ENCODE measurements around the gene ANKS1A.
"Not testable (repeated sequence)": the region's sequence is repeated elsewhere in the genome, so short reads cannot be mapped to it uniquely, and the experiment has no call there.

ANKS1A gene

DNA sequence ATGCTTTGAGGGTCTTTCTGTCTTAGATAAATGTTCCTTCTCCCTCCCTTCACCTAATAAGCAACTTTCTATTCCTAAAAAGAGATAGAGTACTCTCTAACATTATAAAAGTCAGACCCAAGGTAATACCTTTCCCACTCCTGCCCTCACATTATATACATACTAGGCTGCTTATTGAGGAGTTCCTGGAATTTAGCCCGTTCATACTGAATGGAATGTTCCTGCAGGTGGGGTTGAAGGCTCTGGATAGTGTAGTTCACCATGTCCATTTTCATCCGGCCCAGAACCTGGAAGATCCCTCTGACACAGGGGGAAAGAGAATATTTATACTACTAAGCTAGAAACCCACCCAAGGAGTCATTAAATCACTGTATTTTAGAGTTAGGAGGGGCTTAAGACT lies 231.7 kb downstream of the ANKS1A start:
- no peak for DNase-seq (ENCODE audit: low spot score)

DNA sequence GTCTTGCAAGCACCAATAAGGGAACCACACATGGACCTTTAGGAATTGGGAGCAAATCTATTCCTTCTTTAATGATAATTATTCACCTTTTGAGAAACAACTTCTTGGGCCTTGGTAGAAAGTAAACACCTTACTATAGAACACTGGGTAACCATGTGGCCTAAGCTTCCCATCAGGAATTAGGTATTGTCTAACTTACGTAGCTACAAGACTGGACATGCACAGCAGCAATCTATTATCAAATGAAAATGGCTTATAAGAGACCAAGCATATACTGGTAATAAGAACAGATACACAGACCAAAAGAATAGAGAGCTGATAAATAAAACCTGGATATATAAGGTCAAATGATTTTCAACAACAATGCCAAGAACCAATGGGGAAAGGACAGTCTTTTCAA lies 235.3 kb downstream of the ANKS1A start:
- DNase-seq (ENCODE audit: low spot score): no peak

DNA sequence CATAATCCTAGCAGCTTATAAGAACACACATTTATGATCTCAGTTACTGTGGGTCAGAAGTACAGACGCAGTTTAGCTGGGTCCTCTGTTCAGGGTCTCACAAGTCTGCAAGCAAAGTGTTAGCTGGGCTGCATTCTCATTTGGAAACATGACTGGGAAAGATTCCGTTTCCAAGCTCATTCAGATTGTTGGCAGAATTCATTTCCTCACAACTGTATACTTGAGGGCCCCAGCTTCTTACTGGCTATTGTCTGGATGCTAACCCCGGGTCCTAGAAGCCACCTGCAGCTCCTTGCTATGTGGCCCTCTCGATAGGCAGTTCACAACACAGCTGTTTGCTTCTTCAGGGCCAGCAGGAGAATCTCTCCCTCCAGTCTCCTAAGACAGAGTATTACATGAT lies 239.0 kb downstream of the ANKS1A start:
- no peak for DNase-seq (ENCODE audit: low spot score)

DNA sequence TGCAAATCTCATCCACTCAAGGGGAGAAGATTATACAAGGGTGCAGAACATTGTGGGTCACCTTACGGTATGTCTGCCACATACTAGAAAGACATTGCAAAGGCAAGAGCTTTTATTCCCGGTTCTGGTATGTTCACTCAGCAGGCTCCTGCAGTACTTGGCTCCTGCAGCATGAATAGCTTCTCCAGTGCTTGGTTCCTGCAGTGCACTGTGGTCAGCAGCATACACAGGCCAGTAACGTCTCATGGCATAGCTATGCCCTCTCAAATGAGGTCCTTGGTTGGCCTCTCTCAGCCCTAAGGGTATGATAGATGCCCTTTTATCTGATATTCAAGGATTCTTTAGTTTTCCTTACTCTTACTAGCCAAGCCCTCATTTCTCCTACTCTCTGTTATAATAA lies 239.4 kb downstream of the ANKS1A start:
- peak; percentile 59 for DNase-seq (ENCODE audit: low spot score)

DNA sequence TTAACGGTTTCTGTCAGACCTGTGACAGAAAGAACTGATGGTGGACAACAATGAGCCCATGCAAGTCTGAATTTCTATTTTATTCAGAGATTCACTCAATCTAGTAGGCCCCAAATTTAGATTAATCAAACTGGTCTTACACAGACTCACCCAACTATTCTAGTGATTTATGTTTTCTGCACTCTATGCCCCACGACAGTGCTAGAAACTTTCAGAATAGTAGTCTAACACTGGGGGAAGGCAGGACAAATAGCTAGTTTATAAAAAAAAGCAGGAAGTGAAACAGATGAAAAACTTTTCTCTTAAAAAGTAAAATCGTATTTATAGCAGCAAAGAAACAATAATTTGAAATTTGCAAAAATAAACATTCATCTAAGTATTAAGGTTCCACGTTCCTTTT lies 247.1 kb downstream of the ANKS1A start:
- DNase-seq (ENCODE audit: low spot score): no peak

DNA sequence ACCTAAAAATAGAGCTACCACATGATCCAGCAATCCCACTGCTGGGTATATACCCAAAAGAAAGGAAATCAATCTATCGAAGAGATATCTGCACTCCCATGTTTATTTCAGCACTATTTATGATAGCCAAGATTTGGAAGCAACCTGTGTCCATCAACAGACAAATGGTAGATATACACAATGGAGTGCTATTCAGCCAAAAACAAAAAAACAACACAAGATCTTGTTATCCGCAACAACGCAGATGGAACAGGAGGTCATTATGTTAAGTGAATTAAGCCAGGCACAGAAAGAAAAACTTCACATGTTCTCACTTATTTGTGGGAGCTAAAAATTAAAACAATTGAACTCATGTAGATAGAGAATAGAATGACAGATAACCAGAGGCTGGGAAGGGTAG lies 249.1 kb downstream of the ANKS1A start:
- DNase-seq (ENCODE audit: low spot score): not testable (repeated sequence)

DNA sequence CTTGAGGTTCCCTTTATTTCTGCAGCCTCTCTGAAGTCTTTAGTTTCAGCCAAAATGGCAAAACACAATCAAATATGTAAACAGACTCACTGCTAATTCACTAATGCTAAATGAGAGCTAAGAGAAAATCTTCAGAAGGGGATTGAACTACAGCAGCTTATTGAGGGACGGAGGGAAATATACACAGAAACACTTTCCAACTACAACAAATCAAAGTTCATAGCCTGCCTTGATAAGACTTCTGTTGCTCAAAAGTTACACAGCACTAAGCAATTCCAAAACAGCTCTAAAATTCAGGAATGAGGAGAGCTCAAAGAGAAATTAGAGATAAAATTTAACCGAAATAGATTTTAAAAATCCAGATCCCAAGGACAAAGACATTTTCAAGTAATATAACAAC lies 250.4 kb downstream of the ANKS1A start:
- DNase-seq (ENCODE audit: low spot score): no peak

DNA sequence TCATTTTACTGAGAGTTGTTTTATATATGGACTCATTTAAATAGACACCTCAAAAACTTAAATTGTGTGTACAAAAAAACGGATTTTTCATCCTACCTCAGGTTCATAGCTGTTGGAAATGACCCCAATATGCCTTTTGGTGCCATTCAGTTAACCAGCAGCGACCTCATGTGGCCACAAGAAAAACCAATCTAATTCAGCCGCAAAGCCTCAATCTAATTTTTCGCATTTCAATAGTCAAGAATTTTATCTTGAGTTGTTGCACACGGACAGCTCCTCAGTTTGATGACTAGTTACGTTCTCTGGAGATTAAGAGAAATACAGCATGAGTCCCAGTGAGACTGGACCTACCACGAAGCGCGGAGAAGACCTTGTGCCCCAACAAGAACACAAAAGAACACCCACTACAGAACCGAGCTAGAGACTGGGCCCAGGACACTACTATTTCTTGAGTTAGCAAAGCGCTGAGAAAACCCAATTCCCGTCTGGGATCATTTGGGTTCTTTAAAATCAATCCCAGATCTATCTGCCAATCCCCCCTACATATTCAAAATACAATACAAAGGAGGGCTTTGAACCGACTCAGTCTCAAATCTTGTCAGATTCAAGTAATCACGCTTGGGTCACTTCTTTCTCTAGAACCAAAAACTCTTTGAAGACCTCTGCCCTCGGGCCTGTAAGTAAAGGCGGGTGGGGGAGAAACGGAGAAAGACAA lies 251.0 kb downstream of the ANKS1A start:
- peak; percentile 52 for DNase-seq (ENCODE audit: low spot score)

DNA sequence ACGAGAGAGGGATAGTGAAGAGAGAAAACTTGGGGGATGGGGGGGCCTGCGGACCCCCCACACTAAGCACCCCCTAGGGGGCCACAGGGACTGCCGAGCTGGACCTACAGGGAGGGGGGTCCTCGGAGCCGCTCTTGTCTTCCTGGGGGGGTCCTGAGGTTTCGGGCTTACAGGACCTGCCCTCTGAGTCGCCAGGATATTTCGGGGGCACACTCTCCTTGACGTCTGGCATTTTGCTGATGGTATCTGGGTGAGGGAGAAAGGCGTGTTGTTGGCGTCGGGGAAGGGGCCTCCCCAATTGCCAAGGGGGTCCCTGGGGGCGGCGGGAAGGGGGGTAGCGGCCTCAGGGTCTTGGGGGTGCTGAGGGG lies 251.6 kb downstream of the ANKS1A start:
- DNase-seq (ENCODE audit: low spot score): no peak
